ENCODE results near the gene FAM163B.

The FAM163B gene

DNA sequence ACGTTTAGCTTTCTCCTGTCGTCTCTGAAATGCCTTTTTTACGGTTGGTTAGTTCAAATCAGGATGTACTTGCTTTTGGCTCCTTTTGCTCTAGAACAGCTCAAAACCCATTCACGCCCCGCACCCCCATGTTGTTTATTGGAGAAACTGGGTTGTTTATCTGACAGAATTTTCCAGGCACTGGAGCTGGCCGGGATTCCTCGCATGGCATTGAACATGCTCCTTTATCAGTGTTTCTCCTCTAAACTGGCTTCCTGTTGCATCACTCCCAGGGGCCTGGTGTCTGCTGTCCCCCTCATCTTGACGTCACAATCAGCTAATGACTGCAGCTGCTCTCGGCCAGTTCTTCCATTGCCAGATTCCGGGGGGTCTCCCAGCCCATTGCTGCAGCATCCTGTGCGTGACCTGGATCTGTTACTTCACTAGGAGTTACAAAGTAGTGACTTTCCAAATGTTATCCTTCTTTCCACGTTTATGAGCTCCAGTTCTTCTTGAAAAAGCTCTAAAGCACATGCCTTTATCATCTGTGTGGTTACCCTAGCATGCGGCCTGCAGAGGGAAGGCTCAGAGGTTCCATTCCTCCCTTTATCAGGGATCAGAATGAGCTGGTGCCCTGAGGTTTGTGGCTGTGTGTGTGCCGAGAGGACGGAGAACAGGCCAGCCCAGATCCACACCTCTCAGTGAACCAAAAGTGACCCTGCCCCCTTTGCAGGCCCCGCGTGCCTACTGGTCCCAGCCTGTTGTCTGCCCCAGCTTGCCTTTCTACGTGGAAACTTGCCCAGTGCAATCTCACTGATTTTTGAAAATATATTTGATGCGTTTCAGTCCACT lies 27.5 kb downstream of the FAM163B start:
- TF ChIP-seq, protein P1, sequence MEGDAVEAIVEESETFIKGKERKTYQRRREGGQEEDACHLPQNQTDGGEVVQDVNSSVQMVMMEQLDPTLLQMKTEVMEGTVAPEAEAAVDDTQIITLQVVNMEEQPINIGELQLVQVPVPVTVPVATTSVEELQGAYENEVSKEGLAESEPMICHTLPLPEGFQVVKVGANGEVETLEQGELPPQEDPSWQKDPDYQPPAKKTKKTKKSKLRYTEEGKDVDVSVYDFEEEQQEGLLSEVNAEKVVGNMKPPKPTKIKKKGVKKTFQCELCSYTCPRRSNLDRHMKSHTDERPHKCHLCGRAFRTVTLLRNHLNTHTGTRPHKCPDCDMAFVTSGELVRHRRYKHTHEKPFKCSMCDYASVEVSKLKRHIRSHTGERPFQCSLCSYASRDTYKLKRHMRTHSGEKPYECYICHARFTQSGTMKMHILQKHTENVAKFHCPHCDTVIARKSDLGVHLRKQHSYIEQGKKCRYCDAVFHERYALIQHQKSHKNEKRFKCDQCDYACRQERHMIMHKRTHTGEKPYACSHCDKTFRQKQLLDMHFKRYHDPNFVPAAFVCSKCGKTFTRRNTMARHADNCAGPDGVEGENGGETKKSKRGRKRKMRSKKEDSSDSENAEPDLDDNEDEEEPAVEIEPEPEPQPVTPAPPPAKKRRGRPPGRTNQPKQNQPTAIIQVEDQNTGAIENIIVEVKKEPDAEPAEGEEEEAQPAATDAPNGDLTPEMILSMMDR (IDR thresholded peaks at IDR 0.05; ENCODE audit: low read depth, low read length, poor library complexity, severe bottlenecking) = no peak
- TF ChIP-seq EZH2phosphoT487 (IDR thresholded peaks at IDR 0.05; ENCODE audit: borderline replicate concordance, low read length) = no peak
- no peak overlapping the region for H3K4me2 ChIP-seq (ENCODE audit: low read length)
- no peaks in the 10 kb centered on the region for H3K79me2 ChIP-seq (ENCODE audit: control insufficient read depth, low read length)
- peaks cover 80% of the 10 kb centered on the region for H3K4me1 ChIP-seq (ENCODE audit: control insufficient read depth, low read length)
- H3K36me3 ChIP-seq (ENCODE audit: control insufficient read depth, low read length) = no peaks in the 10 kb centered on the region
- H3K27me3 ChIP-seq (ENCODE audit: control insufficient read depth, low read length) = peaks cover 33% of the 10 kb centered on the region
- H3K4me3 ChIP-seq (ENCODE audit: low read length) = no peak overlapping the region
- no peaks in the 10 kb centered on the region for H3K9me2 ChIP-seq (replicated peaks; ENCODE audit: control insufficient read depth, low read length)
- H3F3A ChIP-seq (ENCODE audit: control insufficient read depth, insufficient read depth) = peaks cover 10% of the 10 kb centered on the region
- H3K27ac ChIP-seq (ENCODE audit: low read depth, low read length) = no peak overlapping the region
- H4K20me1 ChIP-seq (ENCODE audit: control insufficient read depth, insufficient read depth, low read depth, low read length) = no peaks in the 10 kb centered on the region
- 0 out of 2 replicates have a peak, but pooled peaks cover under 1% of the 10 kb centered on the region for H3K9me3 ChIP-seq (ENCODE audit: control insufficient read depth, insufficient read depth, low read length)

DNA sequence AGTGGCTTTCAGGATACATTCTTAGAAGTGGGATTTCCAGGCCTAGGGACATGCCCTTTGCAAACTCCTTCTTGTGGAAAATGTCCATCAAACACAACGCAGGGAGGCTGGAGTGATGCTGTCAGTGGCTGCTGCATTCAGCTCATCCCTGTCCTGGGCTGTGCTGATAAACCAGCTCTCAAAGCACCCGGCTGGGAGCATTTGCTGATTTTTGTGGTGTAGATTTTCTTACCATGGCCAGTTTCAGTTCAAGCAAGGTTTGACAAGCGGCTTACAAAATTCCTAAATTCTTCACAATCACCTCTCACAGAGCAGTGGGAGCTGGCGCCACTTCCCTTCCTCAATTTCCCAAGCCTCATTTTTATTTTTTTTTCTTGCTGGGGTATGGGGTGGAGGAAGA lies 28.2 kb downstream of the FAM163B start:
- TF ChIP-seq EZH2phosphoT487 (IDR thresholded peaks at IDR 0.05; ENCODE audit: borderline replicate concordance, low read length) = no peak
- TF ChIP-seq, protein P1 (IDR thresholded peaks at IDR 0.05; ENCODE audit: low read depth, low read length, poor library complexity, severe bottlenecking) = no peak
- H3K27ac ChIP-seq (ENCODE audit: low read depth, low read length) = 0 out of 2 replicates have a peak overlapping the region, but pooled peaks have one; percentile 12
- peaks cover 35% of the 10 kb centered on the region for H3K27me3 ChIP-seq (ENCODE audit: control insufficient read depth, low read length)
- no peaks in the 10 kb centered on the region for H3K79me2 ChIP-seq (ENCODE audit: control insufficient read depth, low read length)
- peaks cover 81% of the 10 kb centered on the region for H3K4me1 ChIP-seq (ENCODE audit: control insufficient read depth, low read length)
- no peaks in the 10 kb centered on the region for H3K9me2 ChIP-seq (replicated peaks; ENCODE audit: control insufficient read depth, low read length)
- no peaks in the 10 kb centered on the region for H3K9me3 ChIP-seq (ENCODE audit: control insufficient read depth, insufficient read depth, low read length)
- H3K36me3 ChIP-seq (ENCODE audit: control insufficient read depth, low read length) = no peaks in the 10 kb centered on the region
- peaks cover 10% of the 10 kb centered on the region for H3F3A ChIP-seq (ENCODE audit: control insufficient read depth, insufficient read depth)
- H3K4me2 ChIP-seq (ENCODE audit: low read length) = no peak overlapping the region
- no peak overlapping the region for H3K4me3 ChIP-seq (ENCODE audit: low read length)
- no peaks in the 10 kb centered on the region for H4K20me1 ChIP-seq (ENCODE audit: control insufficient read depth, insufficient read depth, low read depth, low read length)

DNA sequence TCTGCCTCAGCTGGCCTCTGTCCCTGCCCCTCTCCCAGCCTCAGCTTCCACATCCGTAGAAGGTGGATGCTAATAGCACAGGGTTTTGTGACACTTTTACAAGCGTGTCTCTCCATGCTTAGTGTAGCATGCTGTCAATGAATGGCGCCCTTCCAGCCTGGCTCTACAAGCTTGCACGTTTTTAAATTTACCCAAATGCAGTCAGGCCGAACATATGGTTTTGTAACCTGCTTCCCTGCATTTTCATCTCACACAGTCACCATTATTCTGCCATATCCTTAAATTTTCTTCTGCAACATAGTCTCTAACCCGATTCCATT lies 28.8 kb downstream of the FAM163B start:
- Histone ChIP-seq H3K27ac (ENCODE audit: low read depth, low read length) (peak overlapping the region; percentile 12; the same call in 1 of the 2 replicates), H3K4me1 (ENCODE audit: control insufficient read depth, low read length) (peaks cover 74% of the 10 kb centered on the region), H3K4me3 (ENCODE audit: low read length) (no peak overlapping the region), H3K9me2 (replicated peaks; ENCODE audit: control insufficient read depth, low read length) (no peaks in the 10 kb centered on the region), H3K36me3 (ENCODE audit: control insufficient read depth, low read length) (no peaks in the 10 kb centered on the region), H3K27me3 (ENCODE audit: control insufficient read depth, low read length) (peaks cover 35% of the 10 kb centered on the region), H3K79me2 (ENCODE audit: control insufficient read depth, low read length) (no peaks in the 10 kb centered on the region), H3K4me2 (ENCODE audit: low read length) (peak overlapping the region; percentile 3; the same call in 1 of the 2 replicates), H3K9me3 (ENCODE audit: control insufficient read depth, insufficient read depth, low read length) (no peaks in the 10 kb centered on the region), H3F3A (ENCODE audit: control insufficient read depth, insufficient read depth) (peaks cover 10% of the 10 kb centered on the region), H4K20me1 (ENCODE audit: control insufficient read depth, insufficient read depth, low read depth, low read length) (no peaks in the 10 kb centered on the region)
- TF ChIP-seq EZH2phosphoT487 (IDR thresholded peaks at IDR 0.05; ENCODE audit: borderline replicate concordance, low read length) = no peak
- TF ChIP-seq, protein P1 (IDR thresholded peaks at IDR 0.05; ENCODE audit: low read depth, low read length, poor library complexity, severe bottlenecking) = no peak

Measured in DOHH2 (cell line).